ENCODE measurements around the gene FAM78A.
"Not testable (repeated sequence)": the region's sequence is repeated elsewhere in the genome, so short reads cannot be mapped to it uniquely, and the experiment has no call there.

The FAM78A gene

GRCh38 chr9:131280660-131281059, 4.3 kb upstream of the FAM78A start:
- DNase-seq: no peak

DNA sequence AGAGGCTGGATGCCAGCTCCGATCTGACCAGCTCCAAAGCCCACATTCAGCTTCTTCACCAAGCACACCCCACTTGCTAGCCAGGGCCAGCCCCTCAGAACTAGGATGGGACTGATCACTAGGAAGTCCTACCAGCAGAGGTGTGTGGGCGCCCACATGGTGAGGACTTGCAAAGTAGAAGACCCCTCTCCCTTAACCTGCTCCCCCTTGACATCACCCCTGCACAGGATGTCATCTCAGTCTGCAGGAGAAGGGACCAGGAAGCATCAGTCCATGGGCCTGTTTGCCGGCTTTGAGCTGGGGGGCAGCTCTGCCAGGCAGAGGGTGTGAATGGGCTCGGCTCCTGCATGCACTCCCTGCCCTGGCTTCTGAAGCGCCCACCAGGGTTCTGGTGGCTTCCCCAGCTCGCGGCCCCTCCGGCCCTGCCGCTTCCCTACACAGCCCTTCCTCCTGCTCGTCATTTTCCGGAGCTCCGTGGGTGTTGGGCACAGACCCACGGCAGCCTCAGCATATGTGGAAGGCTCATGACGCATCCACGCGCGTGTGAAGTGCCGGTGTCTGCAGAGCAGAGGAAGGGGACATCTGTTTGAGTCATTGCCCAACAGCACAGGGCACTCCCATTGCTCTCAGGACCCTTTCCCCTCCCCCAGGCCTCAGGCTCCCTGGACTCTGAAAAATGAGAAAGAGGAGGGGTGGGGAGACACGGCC, 3.7 kb upstream of the FAM78A start:
- peak; percentile 40 for DNase-seq

DNA sequence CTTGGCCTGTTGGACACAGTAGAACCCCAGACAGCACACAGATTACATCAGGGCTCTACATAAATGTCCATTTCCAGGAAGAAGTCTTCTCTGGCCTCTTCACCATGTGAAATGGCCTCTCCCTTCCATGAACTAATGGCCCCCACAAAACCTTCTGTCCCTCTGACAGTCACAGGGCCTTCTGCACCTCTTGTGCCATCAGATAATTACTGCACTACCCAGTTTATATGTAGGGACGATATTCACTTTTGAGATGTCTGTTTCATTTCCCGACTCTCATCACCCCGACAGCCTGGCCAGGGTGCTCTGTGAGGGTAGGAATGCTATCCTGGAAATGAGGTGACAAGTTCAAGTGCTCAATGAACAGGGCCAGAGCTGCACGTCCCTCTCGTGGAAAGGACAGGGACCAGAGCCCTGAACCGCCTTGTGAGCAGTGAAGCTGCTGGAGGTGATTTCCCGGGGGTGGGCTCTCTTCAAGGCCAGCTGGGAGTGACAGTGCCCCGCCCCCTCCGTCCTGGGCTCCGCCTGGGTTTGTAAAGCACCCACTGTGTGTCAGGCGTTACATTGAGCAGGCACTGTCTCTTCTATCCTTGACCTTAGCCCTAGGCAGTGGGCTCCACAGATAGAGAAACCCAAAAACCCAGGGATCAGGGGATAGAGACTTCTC, 3.0 kb upstream of the FAM78A start:
- no peak for DNase-seq

- no peak for DNase-seq
Measured at GRCh38 chr9:131278702-131279111, 2.4 kb upstream of the FAM78A start.

DNA sequence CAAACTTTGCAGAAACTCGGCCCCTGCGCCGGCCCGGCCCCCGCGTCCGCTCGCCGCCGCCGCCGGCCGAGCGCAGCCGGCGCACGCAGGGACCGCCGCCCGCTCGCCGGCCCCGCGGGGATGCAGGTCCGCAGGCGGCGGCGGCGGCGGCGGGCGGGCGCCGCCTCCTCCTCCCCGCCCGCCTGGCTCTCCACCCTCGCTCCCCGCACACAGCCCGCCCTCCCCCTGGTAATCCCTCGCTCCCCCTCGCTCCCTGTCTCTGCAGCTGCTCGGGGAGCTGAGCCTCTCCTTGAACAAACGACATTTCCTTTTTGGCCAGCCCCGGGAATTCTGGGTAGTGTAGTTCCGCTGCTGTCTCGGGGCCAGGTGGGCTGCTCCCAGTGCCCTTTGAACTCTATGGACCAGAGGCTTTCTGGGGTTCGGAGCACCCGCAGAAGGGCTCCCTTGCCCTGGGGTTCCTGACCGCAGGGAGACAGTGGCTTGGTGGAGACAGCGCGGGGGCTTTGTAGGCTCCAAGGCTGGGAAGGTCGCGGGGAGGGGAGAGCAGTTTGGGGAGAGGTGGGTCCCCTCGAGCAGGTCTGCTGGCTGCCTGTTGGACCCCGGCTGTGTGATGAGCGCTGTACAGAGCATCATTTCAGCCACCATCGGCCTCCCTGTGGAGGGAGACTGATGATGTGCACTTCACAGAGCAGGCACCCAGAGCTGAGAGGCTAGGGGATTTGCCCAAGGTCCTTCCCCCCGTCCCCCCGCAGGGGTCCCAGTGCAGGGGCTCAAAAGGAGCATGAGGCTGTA, 1.8 kb upstream of the FAM78A start:
- DNase-seq: peak; percentile 81

DNA sequence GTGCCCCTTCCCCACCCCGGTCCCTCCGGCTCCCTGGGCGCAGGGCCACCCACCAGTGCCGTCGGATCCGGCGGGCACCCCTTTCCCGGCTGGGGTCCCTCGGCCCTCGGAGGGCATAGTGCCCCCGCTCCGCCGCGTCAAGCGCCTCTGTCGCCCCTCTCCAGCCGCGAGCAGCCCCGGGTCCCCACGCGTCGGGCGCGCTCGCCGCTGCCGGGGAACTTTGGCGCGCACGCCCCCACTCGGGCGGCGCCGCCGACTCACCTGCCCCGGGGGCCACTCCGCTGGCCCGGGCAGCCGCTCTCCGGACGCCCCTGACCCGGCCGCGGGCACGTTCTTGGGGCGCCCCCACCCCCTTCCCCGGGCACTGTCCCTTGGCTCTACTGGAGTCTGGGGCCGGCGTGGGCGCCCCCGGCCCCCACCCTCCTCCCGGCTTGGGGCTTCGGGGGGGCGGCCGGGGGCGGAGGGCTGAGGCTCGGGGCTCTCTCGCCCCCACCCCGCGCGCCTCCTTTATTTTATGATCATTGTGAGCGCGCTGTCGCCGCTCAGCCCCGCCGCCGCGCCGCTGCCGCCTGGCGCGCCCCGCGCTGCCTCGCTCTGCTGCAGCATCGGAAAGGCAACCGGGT, 1.1 kb upstream of the FAM78A start:
- no peak for DNase-seq

DNA sequence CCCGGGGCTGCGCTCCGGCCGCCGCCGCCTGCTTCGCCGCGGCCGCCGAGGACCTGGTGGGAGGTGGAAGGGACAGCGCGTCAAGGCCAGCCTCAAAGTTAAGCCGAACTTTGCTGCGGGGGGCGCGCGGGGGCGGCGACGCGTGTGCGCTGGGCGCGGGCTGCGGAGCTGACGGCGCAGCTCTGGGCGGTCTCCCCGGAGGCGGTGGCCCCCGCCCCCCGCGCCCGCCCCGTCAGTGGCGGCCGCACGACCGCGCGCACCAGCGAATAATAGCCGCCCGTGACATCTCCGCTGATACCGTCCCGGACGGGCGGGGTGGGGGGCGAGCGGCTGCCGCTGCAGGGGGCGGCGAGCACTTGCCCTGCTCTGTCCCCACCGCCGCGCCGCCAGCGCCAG, 579 bp upstream of the FAM78A start:
- no peak for DNase-seq

DNA sequence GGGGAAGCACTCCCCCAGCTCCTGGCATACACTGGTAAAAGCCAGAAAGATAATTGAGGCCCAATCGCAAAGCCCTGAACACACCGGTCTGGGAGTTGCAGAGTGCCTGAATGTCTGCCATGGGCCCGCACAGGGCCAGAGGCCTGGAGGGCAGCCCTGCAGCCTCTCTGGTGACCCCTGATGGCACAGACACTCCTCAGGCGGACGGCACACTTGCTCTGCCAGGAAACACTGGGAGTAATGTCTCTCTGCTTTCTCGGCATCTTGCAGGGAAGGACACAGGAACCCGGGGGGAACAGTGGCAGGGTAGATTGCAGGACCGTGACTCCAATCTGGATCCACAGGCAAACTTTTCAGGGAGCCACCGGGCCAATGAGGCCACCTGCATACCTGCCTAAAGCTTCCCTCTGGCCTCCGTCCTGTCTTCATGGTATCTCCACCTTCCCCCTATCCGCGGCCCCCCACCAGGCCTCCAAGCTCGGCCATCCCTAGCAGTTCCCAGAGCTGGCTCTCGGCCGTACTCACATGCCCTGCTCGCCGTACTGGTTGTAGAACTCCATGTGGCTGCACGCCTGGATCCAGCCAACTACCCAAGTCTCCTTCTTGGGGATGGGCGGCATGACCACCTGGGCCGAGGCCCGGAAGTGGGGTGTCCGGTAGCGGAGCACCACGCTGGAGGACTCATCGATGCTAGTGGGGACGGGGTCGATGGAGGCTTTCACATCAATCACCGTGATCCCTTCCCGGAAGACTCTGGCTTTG, 797 bp downstream of the FAM78A start:
- DNase-seq: no peak

GRCh38 chr9:131274674-131275331, 1.5 kb downstream of the FAM78A start:
- DNase-seq: no peak

DNA sequence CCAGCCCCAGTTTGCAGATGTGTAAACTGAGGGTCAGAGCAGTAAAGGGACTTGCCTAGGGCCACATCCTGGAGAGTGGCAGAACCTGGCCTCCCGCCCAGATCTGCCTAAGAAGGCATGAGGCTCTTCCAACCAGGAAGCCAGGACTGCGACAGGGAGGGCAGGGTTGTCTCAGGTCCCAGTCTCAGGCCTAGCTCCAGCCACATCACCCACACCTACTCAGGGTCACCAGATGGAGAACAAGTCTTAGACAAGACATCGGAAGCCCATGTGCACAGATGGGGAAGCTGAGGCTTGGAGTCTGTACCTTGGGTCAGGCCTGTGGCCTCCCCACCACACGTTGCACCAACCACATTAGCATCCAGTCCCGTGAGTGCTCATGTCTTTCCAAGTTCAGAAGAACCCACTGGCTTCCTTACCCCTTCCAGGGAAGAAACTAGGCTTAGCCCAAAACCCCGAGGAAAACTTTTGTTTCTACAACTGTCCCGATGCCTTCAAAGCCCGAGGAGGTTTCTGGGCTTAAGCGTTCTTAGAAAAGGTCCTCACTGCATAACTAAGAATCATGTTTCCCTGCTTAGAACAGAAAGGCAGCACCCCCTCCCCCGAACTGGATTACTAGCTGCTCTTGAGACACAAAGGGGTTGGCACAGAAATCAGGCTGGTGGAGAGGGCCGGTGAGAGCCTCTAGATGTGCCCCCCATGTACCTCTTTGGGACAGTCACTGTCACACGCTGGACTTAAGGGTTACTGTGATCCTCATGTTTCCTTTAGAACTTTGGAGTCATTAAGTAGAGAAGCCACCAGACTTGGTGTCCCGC, 2.2 kb downstream of the FAM78A start:
- DNase-seq: no peak

DNA sequence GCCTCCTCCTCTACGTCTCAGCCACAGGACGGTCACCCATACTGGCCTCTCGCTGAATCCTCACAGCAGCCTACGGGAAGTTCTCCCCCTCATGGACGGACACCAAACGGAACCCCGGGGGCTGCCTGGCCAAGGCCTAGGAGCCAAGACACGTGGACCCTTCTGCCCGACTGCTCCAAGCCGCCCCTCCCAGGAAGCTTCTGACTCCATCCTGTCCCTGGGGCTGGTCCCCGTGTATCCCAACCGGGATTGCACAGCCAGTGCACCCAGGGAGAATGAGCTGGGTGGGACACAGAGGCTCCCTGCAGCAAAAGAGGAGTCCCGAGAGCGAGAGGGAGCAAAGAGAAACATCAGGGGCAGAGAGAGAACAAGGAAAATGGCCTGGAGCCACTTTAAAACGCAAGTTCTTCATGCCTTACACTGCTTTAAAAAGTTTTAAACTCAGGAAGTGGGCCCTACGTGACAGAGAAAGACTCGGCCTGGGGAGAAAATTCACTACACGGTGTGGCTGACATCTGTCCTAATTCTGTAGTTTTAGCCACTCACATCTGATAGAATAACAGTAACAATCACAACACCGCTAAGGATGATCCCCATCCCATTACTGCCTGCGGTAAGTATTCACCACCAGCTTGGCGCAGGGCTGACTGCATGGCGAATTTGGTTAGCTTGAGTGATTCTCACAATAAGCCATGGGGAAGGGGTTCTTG, 3.0 kb downstream of the FAM78A start:
- no peak for DNase-seq

DNA sequence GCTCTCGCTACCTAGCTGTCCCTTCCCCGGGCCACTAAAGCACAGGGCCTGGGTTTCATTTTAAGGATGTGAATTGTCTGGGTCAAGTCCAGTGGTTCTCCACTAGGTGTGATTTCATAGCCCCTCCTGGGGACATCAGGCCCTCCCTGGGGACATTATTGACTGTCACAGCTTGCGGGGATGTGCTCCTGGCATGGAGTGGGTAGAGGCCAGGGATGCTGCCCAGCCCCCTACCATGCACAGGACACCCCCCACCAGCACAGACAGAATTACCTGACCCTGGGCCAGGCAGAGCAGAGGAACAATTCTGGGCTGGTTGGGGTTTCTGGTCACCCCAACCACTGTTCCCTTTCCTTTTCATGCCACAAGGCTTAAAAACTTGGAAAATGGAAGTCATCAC, 4.1 kb downstream of the FAM78A start:
- DNase-seq: no peak

GRCh38 chr9:131271506-131271931, 4.8 kb downstream of the FAM78A start:
- DNase-seq: no peak

GRCh38 chr9:131271016-131271273, 5.4 kb downstream of the FAM78A start:
- DNase-seq: not testable (repeated sequence)

DNA sequence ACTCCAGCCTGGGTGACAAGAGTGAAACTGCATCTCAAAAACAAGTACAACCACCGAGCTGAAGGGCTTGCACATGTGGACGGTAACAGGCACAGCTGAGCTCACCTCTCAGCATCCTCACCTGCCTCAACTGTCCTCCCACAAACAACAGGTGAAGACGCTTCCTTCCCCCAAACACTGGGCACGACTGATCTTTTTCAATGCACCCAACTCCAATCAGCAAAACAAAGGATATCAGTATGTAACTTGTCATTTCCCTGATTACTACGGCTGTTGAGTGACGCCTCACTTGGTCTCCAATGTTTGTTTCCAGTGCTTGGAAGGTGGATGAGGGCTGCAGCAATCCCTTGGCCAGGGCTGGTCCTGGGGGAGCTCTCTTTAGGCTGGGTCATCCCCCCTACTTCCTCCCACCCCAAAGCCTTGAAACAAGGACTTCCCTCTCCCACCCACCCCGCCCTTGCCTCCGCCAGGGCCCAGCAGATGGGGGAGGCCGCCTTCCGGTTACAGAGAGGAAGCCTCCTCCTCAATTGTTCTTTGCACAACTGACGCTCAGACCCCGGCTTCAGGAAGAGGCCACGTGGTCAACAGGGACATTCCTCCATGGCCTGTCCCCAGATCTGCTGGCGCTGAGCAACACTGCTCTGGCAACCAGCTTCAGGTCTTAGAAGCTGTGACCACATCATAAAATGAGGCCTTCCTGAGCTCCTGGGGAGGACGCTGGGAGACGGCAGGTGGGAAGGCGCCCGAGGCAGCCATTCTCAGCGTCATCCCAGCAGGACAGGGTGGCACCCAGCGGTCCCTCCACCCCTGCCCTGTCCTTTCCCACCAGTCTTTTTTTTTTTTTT, 5.9 kb downstream of the FAM78A start:
- DNase-seq: peak; percentile 65

DNA sequence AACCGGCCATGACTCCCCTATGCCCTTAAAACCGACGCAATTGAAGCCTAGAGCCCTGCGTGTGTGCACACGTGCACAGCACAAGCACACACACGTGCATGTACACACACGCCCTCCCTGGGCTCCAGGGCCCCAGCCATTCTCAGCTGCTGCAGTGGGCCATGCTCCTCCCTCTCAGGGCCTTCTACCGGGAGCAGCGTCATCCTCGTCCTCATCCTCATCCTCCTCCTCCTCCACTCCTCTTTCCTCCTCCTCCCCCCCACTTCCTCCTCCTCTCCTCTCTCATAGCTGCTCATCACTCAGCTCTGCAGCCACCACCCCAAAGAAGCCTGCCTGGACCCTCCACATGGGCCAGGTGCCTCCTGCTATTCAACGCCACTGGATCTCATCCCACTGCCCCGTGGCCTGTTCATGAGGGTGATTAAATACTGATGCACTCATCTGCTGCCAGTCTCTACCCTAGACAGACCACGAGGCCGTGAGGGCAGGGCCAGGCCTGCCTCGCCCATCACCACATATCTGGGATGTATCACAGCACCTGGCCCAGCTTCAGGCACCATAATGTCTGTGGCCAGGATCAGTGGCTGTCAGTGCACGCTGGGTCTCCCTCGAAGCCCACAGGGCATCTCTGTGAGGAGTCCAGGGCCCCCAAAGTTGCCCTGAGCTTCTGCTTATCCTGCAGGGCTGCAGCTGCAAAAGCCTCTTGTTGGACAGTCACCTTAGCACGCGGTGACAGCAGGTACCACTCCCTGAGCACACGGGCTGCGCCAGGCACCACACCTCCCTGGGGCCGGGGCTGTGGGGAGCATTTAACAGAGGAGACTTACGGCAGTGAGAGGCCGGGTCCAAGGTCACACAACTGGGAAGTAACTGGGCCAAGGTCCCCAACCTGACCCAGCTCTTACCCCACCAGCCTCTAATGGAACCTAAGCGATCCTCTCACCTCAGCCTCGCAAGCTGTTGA, 9.8 kb downstream of the FAM78A start:
- peak; percentile 36 for DNase-seq

DNA sequence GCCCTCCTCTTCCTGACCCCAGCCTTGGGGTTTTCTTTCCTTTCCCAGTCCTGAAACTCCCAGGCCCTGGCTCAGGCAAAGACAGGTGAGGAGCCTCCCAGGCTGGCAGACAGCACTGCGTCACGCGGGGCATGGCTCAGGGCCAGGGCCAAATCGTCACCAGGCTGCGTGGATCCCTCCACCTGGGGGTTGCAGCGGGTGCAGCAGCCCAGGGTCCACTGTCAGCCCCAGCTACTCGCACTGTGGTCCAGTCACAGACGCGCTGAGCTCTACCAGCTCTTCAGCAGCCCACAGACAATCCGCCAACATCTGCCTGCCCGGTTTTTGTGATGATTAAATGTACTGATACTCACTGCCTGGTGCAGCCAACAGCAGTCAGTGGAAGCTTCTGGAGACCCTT, 12.1 kb downstream of the FAM78A start:
- DNase-seq: peak; percentile 44

DNA sequence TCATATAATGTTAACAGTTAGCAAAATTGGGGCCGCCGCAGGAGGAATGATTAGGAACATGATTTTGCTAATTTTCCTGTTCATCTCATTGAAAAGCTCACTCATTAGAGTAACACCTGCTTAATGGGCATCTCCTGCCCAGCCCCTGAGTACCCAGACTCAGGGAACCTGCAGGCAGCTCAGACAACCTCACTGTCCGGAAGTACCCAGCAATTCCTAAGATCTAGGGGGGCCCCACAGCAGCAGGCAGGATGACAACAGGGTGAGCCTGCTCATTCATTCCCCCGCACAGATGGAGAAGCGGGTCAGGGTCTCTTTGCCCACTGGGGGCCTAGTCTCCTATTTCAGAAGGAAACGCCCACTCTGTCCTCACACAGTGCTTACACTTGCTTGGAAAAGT, 12.6 kb downstream of the FAM78A start:
- no peak for DNase-seq

- not testable (repeated sequence) for DNase-seq
Measured at GRCh38 chr9:131263033-131263343, 13.3 kb downstream of the FAM78A start.

Data from CD4-positive, alpha-beta T cell treated with Interleukin-15 for 1 hour (primary cell).